Measurements from ENCODE around the gene PTPN14.

Gene PTPN14

DNA sequence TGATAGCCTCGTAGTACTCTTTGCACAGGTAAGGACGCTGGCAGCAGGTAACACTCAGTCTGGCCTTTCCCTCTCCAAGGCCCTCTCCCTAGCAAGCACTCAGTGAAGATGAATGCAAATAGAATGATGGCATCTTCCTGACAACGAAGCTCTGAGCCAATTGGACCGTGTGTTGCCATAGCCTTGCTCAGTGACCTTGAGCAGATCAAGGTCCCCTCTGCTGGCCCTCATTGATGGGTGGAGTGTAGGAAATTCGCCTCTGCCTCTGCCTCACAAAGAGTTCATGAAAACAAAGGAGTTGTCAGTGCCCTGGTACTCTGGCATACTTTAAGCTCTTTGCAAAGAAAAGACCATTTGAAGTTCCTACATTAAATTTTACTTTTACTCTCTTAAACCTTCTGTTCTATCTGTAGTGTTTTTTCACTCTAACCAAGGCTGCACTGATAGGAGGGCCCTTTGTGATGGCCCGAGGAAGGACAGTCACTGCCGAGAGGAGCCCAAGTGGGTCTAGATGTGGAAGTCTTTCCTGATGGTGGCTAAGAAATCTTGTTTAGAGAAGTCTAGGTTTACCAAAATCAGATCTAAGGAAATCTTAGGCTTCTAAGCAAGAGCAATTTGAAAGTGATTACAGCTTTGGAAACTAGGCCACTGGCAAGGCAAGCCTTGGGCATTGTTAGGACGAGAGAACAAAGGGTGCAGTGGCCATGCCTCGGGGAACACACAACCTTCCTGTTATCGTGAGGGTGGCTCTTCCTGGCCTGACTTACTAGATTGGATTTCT is 232.3 kb downstream of the PTPN14 start:
- no peaks in the 10 kb centered on the region for H3K9me3 ChIP-seq (ENCODE audit: control insufficient read depth in 2 of 2, low read length in 2 of 2)
- no peak overlapping the region for H3K9ac ChIP-seq (ENCODE audit: low read length in 2 of 2)
- H3K27ac ChIP-seq (ENCODE audit: low read length) = no peak overlapping the region
- H3K4me1 ChIP-seq (ENCODE audit: control insufficient read depth, insufficient read depth, low read length) = no peaks in the 10 kb centered on the region
- peaks cover 7 to 15% of the 10 kb centered on the region in 2 donors for H3K36me3 ChIP-seq (ENCODE audit: control insufficient read depth in 2 of 2, insufficient read depth in 2 of 2, low read length in 2 of 2)
- no peaks in the 10 kb centered on the region for H3K27me3 ChIP-seq (ENCODE audit: control insufficient read depth in 1 of 2, insufficient read depth in 2 of 2, low read length in 2 of 2)
- H3K4me3 ChIP-seq (ENCODE audit: low read length in 2 of 2) = no peak overlapping the region

DNA sequence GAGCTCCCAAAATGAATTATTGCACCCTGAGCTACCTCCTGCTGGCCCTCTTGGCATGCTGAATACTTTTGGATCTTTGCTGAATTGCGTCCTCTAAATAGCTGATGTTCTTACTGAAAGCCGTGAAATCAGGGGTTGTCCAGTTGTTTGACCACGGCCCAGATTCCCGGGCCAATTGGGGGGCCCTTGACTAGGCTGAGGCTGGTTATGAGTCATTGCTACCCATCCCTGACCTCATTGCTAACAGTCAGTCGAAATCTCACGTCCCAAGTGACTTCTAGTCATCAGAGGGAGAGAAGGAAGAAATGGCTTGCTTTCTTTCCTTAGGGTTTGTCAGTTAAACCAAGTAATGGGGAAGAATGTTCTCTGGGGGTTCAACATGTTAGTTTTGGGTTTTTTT is 233.0 kb downstream of the PTPN14 start:
- Histone ChIP-seq H3K9me3 (ENCODE audit: control insufficient read depth in 2 of 2, low read length in 2 of 2) (no peaks in the 10 kb centered on the region), H3K9ac (ENCODE audit: low read length in 2 of 2) (no peak overlapping the region), H3K27me3 (ENCODE audit: control insufficient read depth in 1 of 2, insufficient read depth in 2 of 2, low read length in 2 of 2) (no peaks in the 10 kb centered on the region), H3K36me3 (ENCODE audit: control insufficient read depth in 2 of 2, insufficient read depth in 2 of 2, low read length in 2 of 2) (peaks cover 7 to 15% of the 10 kb centered on the region in 2 donors), H3K4me1 (ENCODE audit: control insufficient read depth, insufficient read depth, low read length) (no peaks in the 10 kb centered on the region), H3K27ac (ENCODE audit: low read length) (no peak overlapping the region), H3K4me3 (ENCODE audit: low read length in 2 of 2) (no peak overlapping the region)

DNA sequence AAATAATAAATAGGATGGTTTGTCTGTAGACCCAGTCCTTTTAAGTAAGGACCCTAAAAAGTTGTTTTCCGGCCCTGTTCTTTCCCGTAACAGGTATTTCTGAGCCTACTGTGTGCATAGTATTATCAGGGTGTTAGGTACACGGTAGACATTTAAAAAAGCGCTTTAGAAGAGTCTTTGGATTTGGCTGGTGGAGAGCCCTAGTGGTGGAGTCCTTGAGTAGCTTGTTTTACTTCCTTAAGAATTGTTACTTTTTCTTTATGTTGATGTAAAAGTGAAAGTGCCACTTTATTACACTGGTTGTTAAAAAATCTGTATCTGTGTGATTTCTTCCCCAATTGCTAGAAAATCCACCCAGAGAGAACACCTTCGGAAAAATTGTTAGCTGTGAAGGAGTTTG is 233.7 kb downstream of the PTPN14 start:
- Histone ChIP-seq H3K4me1 (ENCODE audit: control insufficient read depth, insufficient read depth, low read length) (no peaks in the 10 kb centered on the region), H3K4me3 (ENCODE audit: low read length in 2 of 2) (no peak overlapping the region), H3K36me3 (ENCODE audit: control insufficient read depth in 2 of 2, insufficient read depth in 2 of 2, low read length in 2 of 2) (peaks cover 7 to 15% of the 10 kb centered on the region in 2 donors), H3K9ac (ENCODE audit: low read length in 2 of 2) (no peak overlapping the region), H3K27ac (ENCODE audit: low read length) (no peak overlapping the region), H3K27me3 (ENCODE audit: control insufficient read depth in 1 of 2, insufficient read depth in 2 of 2, low read length in 2 of 2) (no peaks in the 10 kb centered on the region), H3K9me3 (ENCODE audit: control insufficient read depth in 2 of 2, low read length in 2 of 2) (no peaks in the 10 kb centered on the region)

DNA sequence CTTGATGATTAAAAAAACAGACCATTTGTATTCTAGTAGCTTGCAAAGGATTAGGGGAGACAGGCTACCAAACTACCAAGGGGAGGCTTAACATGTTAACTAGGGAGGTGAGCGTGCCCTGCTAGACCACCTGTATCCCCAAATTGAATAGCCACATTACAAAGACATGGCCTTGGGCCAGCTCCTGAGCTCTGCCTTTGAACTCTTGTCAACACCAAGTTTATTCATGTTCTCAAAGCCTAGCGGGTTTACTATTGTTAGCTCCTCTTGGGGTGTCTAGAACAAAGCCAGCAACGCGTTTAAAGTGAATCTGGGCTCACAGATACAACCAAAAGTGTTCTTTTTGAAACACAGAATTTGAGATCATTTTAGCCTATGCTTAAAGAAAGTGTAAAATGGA is 234.1 kb downstream of the PTPN14 start:
- Histone ChIP-seq H3K27me3 (ENCODE audit: control insufficient read depth in 1 of 2, insufficient read depth in 2 of 2, low read length in 2 of 2) (no peaks in the 10 kb centered on the region), H3K4me3 (ENCODE audit: low read length in 2 of 2) (no peak overlapping the region), H3K9me3 (ENCODE audit: control insufficient read depth in 2 of 2, low read length in 2 of 2) (no peaks in the 10 kb centered on the region), H3K9ac (ENCODE audit: low read length in 2 of 2) (no peak overlapping the region), H3K36me3 (ENCODE audit: control insufficient read depth in 2 of 2, insufficient read depth in 2 of 2, low read length in 2 of 2) (peaks cover 7 to 15% of the 10 kb centered on the region in 2 donors), H3K4me1 (ENCODE audit: control insufficient read depth, insufficient read depth, low read length) (no peaks in the 10 kb centered on the region), H3K27ac (ENCODE audit: low read length) (no peak overlapping the region)

DNA sequence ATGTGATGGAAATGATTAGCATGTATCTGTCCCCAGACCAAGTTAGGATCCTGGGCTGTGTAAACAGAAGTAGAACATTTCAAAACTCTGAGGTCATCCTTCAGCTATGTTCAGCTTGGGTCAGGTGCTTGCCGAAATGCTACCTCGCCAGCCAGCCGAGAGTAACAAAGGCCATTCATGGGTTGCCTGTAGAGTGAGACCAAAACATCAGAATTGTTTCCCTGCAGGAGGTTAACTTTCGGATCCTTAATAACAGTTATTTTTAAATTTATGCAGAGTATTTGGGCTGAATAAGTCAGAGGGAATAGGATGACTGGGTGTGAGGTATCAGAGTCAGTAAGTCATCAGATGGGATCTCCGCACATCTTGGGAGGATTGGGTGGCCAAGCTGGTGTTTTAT is 234.8 kb downstream of the PTPN14 start:
- Histone ChIP-seq H3K4me3 (ENCODE audit: low read length in 2 of 2) (no peak overlapping the region), H3K36me3 (ENCODE audit: control insufficient read depth in 2 of 2, insufficient read depth in 2 of 2, low read length in 2 of 2) (peaks cover 7 to 14% of the 10 kb centered on the region in 2 donors), H3K4me1 (ENCODE audit: control insufficient read depth, insufficient read depth, low read length) (no peaks in the 10 kb centered on the region), H3K27me3 (ENCODE audit: control insufficient read depth in 1 of 2, insufficient read depth in 2 of 2, low read length in 2 of 2) (no peaks in the 10 kb centered on the region), H3K27ac (ENCODE audit: low read length) (no peak overlapping the region), H3K9ac (ENCODE audit: low read length in 2 of 2) (no peak overlapping the region), H3K9me3 (ENCODE audit: control insufficient read depth in 2 of 2, low read length in 2 of 2) (no peaks in the 10 kb centered on the region)

DNA sequence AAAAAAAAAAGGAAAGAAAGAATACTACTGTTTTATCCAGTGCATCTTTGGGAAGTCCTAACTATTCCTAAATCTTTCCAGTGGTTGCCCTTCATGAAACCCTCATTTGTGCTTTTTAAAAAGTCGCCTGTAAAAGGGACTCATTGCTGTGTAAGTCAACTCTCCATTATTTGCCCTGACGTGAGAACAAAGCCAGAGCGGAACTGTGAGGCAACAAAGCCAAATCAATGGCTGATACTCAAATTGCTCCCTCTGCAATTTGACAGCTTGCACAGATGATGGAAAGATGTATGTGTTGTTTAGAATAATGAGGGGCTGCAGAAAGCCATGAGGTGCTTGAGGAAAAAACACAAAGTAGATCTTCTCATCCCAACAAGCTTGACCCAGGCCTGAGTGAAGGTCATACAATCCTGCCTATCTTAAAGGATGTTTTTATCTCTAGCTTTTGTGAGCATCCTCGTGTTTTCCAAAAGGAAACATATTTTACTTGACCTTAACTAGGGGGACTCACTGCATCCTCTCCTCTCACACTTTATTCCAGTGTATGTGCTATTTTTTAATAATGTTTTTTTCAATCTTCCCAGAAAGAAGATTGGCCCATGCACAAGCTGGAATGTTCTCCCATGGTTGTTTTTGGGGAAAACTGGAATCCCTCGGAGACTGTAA is 237.1 kb downstream of the PTPN14 start:
- H3K36me3 ChIP-seq (ENCODE audit: control insufficient read depth in 2 of 2, insufficient read depth in 2 of 2, low read length in 2 of 2) = peaks cover 7 to 10% of the 10 kb centered on the region in 2 donors
- H3K4me1 ChIP-seq (ENCODE audit: control insufficient read depth, insufficient read depth, low read length) = no peaks in the 10 kb centered on the region
- no peak overlapping the region for H3K27ac ChIP-seq (ENCODE audit: low read length)

DNA sequence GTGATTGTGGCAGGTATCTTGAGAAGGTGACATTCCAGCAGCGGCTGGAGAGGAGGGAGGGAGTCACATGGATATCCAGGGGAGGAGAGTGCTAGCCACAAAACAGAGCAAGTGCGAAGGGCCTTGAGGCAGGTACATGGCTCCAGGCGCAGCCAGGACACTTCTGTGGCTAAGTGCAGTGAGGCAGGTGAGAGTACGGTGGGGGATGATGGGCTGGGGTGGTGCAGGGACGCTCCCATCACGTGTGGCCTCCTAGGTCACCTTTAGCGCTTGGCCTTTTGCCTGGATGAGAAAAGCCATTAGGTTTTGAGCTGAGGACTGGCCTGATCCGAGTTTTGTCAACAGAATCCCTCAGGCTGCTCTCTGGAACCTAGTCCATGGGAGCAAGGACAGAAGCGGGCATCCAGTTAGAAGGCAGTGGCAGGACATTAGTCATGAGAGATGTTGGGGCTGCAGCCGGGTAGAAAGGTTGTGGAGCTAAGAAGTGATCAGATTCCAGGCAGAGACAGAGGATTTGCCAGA is 238.8 kb downstream of the PTPN14 start:
- H3K27me3 ChIP-seq (ENCODE audit: control insufficient read depth in 1 of 2, insufficient read depth in 2 of 2, low read length in 2 of 2) = no peaks in the 10 kb centered on the region
- no peak overlapping the region for H3K27ac ChIP-seq (ENCODE audit: low read length)
- peaks cover 4% of the 10 kb centered on the region in 2 donors for H3K36me3 ChIP-seq (ENCODE audit: control insufficient read depth in 2 of 2, insufficient read depth in 2 of 2, low read length in 2 of 2)
- no peak overlapping the region for H3K9ac ChIP-seq (ENCODE audit: low read length in 2 of 2)
- no peaks in the 10 kb centered on the region for H3K9me3 ChIP-seq (ENCODE audit: control insufficient read depth in 2 of 2, low read length in 2 of 2)
- no peaks in the 10 kb centered on the region for H3K4me1 ChIP-seq (ENCODE audit: control insufficient read depth, insufficient read depth, low read length)
- H3K4me3 ChIP-seq (ENCODE audit: low read length in 2 of 2) = no peak overlapping the region

More for the DNA sequence above, 237.1 kb downstream of the PTPN14 start:
- no peaks in the 10 kb centered on the region for H3K9me3 ChIP-seq (ENCODE audit: control insufficient read depth in 2 of 2, low read length in 2 of 2)
- H3K27me3 ChIP-seq (ENCODE audit: control insufficient read depth in 1 of 2, insufficient read depth in 2 of 2, low read length in 2 of 2) = no peaks in the 10 kb centered on the region
- no peak overlapping the region for H3K4me3 ChIP-seq (ENCODE audit: low read length in 2 of 2)
- no peak overlapping the region for H3K9ac ChIP-seq (ENCODE audit: low read length in 2 of 2)

DNA sequence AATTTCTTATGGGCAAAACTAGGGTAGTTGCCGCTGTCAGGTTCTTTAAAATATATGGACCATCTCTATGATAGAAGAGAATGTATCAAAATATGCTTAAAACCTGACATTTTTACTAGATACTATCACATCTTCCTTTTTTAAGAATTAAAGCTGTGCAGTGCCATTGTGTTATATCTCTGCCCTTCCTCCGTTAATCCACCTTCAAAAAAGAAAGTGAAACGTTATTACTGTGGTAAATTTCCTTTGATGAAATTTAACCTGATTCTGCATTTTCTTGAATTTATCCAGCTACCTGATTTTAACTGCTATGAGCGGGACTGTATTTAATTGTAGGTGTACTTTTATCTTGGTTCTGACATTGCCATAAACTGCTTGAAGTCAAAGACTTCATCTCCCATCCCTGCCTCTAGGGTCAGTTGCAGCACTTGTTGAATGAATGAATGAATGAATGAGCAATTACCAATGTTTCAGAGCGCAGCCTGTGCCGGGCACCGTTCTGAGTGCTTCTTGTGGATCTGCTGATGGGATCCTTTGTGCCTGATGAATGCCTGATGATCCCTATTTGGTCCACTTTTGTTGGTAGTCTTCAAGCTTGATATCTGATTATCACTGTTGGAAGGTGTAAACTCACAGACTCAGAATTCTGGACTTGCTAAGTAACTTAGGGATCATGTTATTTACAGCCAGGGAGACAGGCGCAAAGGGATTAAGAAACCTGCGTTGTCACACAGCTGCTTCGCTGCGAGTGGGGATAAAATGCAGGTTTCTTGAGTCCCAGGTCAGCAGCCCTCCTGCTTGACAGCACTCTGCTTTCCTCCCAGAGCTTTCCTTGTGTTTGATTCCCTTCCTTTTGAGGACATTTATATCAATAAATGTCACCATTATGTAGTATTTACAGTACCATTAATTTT is 240.4 kb downstream of the PTPN14 start:
- H3K4me1 ChIP-seq (ENCODE audit: control insufficient read depth, insufficient read depth, low read length) = no peaks in the 10 kb centered on the region
- no peak overlapping the region for H3K4me3 ChIP-seq (ENCODE audit: low read length in 2 of 2)
- H3K9ac ChIP-seq (ENCODE audit: low read length in 2 of 2) = no peak overlapping the region
- no peaks in the 10 kb centered on the region for H3K27me3 ChIP-seq (ENCODE audit: control insufficient read depth in 1 of 2, insufficient read depth in 2 of 2, low read length in 2 of 2)
- no peaks in the 10 kb centered on the region for H3K9me3 ChIP-seq (ENCODE audit: control insufficient read depth in 2 of 2, low read length in 2 of 2)
- H3K36me3 ChIP-seq (ENCODE audit: control insufficient read depth in 2 of 2, insufficient read depth in 2 of 2, low read length in 2 of 2) = peaks cover 2 to 4% of the 10 kb centered on the region in 2 donors
- H3K27ac ChIP-seq (ENCODE audit: low read length) = no peak overlapping the region

DNA sequence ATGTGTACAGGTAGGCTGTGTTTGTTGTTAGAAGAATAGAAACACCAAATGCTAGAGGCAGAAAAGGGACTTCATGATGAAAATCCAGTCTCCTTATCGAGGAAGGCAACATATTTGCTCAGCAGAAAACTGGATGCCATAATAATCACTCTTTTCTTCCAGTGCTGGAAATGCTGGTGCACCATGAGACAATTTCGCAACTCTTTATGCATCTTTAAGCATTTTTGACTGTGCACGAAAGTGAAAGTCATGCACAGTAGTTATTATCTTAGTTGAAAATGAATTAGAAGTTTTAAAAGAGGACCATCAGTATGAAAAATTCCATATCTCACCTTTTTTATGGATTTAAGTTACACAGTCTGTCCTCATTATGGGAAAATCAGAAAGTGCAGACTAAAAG is 241.4 kb downstream of the PTPN14 start:
- no peaks in the 10 kb centered on the region for H3K36me3 ChIP-seq (ENCODE audit: control insufficient read depth in 2 of 2, insufficient read depth in 2 of 2, low read length in 2 of 2)
- H3K4me1 ChIP-seq (ENCODE audit: control insufficient read depth, insufficient read depth, low read length) = no peaks in the 10 kb centered on the region
- no peak overlapping the region for H3K9ac ChIP-seq (ENCODE audit: low read length in 2 of 2)
- H3K27ac ChIP-seq (ENCODE audit: low read length) = no peak overlapping the region
- H3K9me3 ChIP-seq (ENCODE audit: control insufficient read depth in 2 of 2, low read length in 2 of 2) = no peaks in the 10 kb centered on the region
- H3K4me3 ChIP-seq (ENCODE audit: low read length in 2 of 2) = no peak overlapping the region
- H3K27me3 ChIP-seq (ENCODE audit: control insufficient read depth in 1 of 2, insufficient read depth in 2 of 2, low read length in 2 of 2) = no peaks in the 10 kb centered on the region

DNA sequence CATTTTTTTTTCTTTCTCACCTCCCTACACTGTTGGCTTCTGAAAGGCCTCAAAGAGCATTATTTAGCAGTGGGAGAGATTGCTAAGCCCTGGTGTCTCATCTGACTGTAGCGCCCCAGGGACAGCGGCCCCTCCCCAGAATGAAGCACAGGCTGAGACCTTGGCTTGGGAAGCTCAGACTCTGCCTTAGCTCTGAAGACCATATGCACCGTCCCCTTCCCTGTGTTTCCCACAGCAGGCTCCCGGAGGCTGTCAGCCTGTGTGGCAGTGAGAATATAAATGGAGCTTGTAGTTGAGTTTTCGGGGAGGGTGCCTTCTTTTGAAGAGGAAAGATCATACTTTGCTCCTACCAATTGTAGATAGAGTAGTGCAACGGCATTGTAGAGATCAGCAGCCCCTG is 245.1 kb downstream of the PTPN14 start:
- Histone ChIP-seq H3K9ac (ENCODE audit: low read length in 2 of 2) (no peak overlapping the region), H3K27ac (ENCODE audit: low read length) (no peak overlapping the region), H3K9me3 (ENCODE audit: control insufficient read depth in 2 of 2, low read length in 2 of 2) (no peaks in the 10 kb centered on the region), H3K4me3 (ENCODE audit: low read length in 2 of 2) (no peak overlapping the region), H3K36me3 (ENCODE audit: control insufficient read depth in 2 of 2, insufficient read depth in 2 of 2, low read length in 2 of 2) (no peaks in the 10 kb centered on the region), H3K27me3 (ENCODE audit: control insufficient read depth in 1 of 2, insufficient read depth in 2 of 2, low read length in 2 of 2) (no peaks in the 10 kb centered on the region), H3K4me1 (ENCODE audit: control insufficient read depth, insufficient read depth, low read length) (no peaks in the 10 kb centered on the region)
